Activated CD8-positive, alpha-beta memory T cell treated with anti-CD3 and anti-CD28 coated beads, Interleukin-2, amount 50 U/mL, for 24 hours (primary cell): ENCODE measurements around the gene STRN3.
"Not testable (repeated sequence)": the region's sequence is repeated elsewhere in the genome, so short reads cannot be mapped to it uniquely, and the experiment has no call there.

Experiments used
- DNase-seq: peaks from one replicate; pipeline ENCODE4 v3.0.0-alpha.2; 2020; ENCODE audit errors: extremely low read depth

The STRN3 gene

GRCh38 chr14:30908826-30909225, 117.4 kb downstream of the STRN3 start:
- DNase-seq, result no peak

GRCh38 chr14:30907659-30908057, 118.5 kb downstream of the STRN3 start:
- no peak for DNase-seq

DNA sequence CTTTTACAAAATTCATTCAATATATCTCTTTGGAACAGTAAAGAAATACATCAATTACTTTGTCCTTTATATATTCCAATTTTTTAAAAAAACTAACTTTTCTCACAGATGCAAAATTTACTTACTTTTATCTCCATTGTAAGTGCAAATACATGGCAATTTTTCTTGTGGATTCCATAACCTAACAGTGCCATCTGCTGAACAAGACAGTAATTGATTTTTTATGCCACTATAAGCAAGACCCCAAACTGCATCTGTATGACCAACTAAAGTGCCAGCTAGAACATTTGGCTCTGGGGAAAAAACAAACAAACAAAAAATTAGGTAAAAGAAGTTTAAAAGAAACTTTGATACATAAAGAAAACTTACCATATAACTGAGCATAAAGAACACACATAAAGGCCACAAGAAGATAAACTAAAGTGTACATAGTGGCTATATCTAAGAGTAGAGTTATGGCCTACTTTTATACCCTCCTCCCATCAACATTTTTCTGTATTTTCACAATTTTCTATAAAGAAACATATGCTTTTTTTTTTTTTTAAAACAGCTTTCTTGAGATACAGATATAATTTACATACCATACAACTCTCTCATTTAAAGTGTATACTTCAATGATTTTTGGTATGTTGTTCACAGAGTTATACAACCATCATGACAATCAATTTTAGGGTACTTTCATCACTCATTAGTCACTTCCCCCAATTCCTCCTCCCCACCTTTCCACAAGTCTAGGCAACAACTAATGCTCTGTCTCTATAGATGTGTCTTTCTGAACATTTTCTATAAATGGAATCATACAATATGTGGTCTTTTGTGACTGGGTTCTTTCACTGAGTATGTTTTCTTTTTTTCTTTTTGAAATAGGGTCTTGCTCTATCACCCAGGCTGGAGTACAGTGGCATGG, 119.2 kb downstream of the STRN3 start:
- no peak for DNase-seq

DNA sequence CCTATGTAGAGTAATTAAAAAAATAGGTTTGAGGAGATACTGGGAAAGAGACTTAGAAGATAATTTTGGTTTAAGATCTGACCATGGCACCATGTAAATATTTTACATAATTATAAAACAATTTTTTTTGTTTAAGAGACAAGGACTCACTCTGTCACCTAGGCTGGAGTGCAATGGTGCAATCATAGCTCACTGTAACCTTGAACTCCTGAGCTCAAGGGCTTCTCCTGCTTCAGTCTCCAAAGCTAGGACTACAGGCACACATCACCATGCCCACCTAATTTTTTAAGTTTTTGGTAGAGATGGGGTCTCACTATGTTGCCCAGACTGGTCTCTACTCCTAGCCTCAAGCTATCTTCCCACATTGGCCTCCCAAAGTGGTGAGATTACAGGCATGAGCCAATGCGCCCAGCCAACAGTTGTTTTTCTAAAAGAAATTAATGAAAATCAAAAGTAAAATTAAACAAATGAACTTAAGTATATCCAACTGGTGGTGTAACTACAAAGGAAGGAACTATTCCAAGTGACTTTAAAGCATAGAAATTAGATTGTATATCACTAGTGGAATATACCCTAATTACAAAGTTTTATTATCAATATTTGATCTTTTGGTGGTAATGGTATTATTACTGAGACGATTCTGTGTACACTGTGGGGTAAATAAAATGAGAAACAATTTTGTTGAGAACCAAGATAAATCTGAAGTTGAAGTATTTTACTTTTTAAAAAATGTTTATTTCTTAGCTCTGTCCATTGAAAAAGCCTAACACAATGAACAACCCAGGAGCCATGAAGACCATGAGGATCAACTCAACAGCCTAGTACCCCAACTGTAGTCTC, 122.7 kb downstream of the STRN3 start:
- no peak for DNase-seq

DNA sequence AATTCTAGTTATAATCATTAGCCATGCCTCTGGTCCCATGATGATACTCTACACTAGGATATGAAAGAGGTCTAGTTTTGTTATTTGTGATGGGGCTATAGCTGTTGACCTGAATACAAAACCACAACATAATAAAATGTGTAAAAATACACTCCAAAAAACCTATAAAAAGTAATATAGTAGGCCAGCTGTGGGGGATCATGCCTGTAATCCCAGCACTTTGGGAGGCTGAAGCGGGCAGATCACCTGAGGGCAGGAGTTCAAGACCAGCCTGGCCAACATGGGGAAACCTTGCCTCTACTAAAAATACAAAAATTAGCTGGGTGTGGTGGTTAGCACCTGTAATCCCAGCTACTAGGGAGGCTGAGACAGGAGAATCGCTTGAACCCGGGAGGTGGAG, 129.1 kb downstream of the STRN3 start:
- DNase-seq, result not testable (repeated sequence)

DNA sequence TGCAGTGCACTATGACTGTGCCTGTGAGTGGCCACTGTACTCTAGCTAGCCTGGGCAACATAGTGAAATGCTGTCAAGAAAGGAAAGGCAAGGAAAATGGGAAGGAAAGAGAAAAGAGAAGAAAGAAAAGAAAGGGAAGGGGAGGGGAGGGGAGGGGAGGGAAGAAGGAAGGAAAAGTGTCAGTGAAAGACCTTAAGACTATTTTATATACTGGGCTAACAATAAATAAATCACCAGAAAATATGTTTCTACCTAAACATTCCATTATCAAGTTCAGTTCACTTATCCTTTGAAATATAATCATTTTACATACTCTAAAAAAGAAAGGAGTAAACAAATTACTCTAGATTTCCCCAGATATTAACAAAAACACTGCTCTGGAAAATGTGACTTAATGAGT, 129.7 kb downstream of the STRN3 start:
- DNase-seq, result no peak

DNA sequence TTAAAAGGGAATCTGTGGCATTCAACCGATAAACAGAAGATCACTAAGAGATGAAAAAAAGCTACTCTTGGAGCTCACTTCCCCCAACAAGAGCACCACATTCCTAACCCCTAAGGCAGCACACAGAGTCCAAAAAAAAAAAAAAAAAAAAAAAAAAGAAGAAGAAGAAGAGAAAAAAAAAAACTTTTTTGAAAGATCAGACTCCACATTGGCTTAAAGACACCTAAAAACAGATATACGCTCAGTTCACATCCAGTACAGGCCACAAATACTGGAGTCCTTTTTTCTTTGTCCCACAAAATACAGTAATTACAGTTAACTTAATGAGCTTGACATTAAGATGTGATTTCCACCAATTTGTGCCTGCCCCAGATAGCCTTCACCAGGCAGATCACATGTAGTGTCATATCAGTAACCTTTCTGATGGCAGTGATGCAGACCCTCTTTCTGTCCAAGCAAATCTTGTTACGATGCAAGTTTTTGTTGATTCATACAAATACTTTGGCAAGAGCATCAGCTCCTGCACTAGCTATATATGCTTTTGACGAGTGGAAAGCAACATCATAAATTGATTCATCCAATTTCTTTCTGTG, 131.2 kb downstream of the STRN3 start:
- no peak for DNase-seq

- DNase-seq, result no peak
Observed at GRCh38 chr14:30893819-30894218, 132.4 kb downstream of the STRN3 start.

GRCh38 chr14:30889244-30889594, 137.0 kb downstream of the STRN3 start:
- no peak for DNase-seq

- DNase-seq, result no peak
Observed at GRCh38 chr14:30888480-30889243, 137.5 kb downstream of the STRN3 start.

DNA sequence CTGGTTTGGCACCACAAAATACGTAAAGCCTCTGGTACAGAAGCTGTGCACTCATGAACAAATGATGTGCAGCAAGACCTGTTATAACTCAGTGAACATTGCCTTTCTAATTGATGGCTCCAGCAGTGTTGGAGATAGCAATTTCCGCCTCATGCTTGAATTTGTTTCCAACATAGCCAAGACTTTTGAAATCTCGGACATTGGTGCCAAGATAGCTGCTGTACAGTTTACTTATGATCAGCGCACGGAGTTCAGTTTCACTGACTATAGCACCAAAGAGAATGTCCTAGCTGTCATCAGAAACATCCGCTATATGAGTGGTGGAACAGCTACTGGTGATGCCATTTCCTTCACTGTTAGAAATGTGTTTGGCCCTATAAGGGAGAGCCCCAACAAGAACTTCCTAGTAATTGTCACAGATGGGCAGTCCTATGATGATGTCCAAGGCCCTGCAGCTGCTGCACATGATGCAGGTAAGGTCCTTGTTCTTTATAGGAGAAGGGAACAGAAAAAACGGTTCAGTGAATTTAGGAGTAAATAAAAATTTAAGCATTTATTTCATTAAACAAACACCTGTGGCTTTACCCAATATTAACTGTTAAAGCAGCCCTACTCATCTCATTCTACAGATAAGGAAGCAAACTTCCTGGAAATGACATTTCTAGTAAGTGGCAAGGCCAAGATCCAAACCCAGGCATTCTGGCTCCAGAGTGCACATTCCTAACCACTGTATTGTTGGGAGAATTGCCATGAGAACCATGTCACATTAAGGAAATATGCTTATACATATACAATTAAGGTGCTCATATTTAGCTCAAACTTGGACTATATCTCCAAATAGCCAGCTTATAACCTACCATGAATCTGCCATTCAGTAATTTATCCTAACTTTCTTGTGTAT, 140.1 kb downstream of the STRN3 start:
- no peak for DNase-seq

GRCh38 chr14:30884901-30885300, 141.3 kb downstream of the STRN3 start:
- DNase-seq, result no peak

DNA sequence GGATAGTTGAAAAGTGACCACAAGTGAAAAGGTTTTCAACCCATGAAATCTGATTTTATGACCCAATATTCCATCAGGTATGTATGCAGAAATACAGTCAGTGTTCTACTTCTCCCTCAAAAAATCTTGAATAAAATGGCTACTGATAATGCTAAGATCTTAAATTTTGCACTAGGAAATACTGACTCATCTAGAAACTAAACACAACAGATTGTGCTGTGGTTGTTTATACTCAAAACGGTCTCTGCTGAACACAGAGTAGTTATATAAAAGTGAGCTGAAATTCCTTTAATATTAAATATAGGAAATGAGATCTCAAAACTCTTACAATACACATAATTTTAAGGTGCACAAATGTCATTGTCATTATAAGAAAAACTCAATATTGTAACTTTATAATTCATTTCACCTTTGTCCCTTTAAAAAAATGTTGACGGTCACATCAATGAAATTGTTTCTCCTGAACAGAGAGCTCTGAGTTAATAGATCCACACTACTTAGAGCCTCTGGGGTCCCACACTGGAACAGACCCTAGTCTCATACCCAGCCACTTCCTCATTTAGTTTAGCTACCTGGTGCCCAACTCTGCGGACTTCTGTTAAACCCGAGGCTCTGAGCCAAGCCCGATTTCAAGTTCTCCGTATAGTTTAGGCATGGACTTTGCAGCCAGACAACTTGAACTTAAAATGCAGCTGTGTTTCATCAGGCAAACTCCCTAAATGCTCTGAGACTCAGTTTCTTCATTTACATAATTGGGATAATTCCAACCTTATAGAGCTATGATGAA, 142.5 kb downstream of the STRN3 start:
- DNase-seq, result no peak

GRCh38 chr14:30882431-30882830, 143.7 kb downstream of the STRN3 start:
- DNase-seq, result no peak

GRCh38 chr14:30876692-30877091, 149.5 kb downstream of the STRN3 start:
- no peak for DNase-seq

- DNase-seq, result no peak
Observed at GRCh38 chr14:30875788-30876053, 150.5 kb downstream of the STRN3 start.

- DNase-seq, result no peak
Observed at GRCh38 chr14:30874999-30875787, 151.0 kb downstream of the STRN3 start.

- no peak for DNase-seq
Observed at GRCh38 chr14:30874120-30874998, 151.8 kb downstream of the STRN3 start, which contains the start of gene COCH. Gene COCH (plus strand): TSS chr14:30874559. CDS start chr14:30874939, 380 bp downstream.
